ENCODE results near the gene IGFBP1. TPM values are rescaled to one million over a fixed set of nuclear protein-coding genes. Genes with fewer than 3 reads are reported as not detected.

Gene IGFBP1
- polyA plus RNA-seq, 1 donor from 2014 or later, result not detected

Small RNAs within 50 kb of the gene (small RNA-seq; reads per million reads assigned to genes)
- gene RNU6-326P, result 0 to 0.03 (median 0) reads per million in 3 experiments

Other genes starting within 250 kb of the IGFBP1 start
- gene CCDC201, start 15.4 kb upstream of the IGFBP1 start, polyA plus RNA-seq, result not detected in 2 replicates
- 1.6 and 3.9 TPM in 2 replicates for gene IGFBP3, start 32.8 kb downstream of the IGFBP1 start, polyA plus RNA-seq

All from neural cell (in vitro differentiated cells).